K562 (cell line): ENCODE results near the gene SLC4A4.

Source experiments
- FOS ChIP-seq: IDR thresholded peaks from 3 replicates; pipeline ENCODE4 v1.6.1; 2011; ENCODE audit not compliant: insufficient read length; ENCODE audit errors: extremely low read depth
- HNRNPH1 ChIP-seq: fragments of 200-400 bp; formaldehyde crosslinking; optimal IDR thresholded peaks from 2 replicates; pipeline ENCODE3; 2017; ENCODE audit warnings: low read depth, mild to moderate bottlenecking, low read length, moderate library complexity
- PCBP2 ChIP-seq: fragments of 200-400 bp; formaldehyde crosslinking; IDR thresholded peaks from 2 replicates; pipeline ENCODE4 v1.6.1; 2018; ENCODE audit warnings: low read length, low read depth, mild to moderate bottlenecking, moderate library complexity; ENCODE audit not compliant: poor library complexity, severe bottlenecking
- PHF20 ChIP-seq: fragments of 450-650 bp; IDR thresholded peaks from 2 replicates; pipeline ENCODE4 v1.6.1; 2018; ENCODE audit not compliant: partially characterized antibody
- POLR2A ChIP-seq: fragments of 450-650 bp; conservative IDR thresholded peaks from 2 replicates; pipeline ENCODE4 v1.6.1; 2016
- SIN3A ChIP-seq, 2 experiments: fragments of 150-350 bp in 1 of 2; IDR thresholded peaks; 2 replicates each; pipeline ENCODE4 v1.6.1; 2011 to 2016; ENCODE audit warnings: borderline replicate concordance in 2 of 2, low read depth in 2 of 2, low read length in 2 of 2, mild to moderate bottlenecking in 2 of 2, moderate library complexity in 2 of 2; ENCODE audit not compliant: control insufficient read depth in 1 of 2
- SIX5 ChIP-seq, 2 experiments: IDR thresholded peaks; 2 replicates each; pipeline ENCODE4 v1.6.1; 2011; ENCODE audit warnings: low read length in 2 of 2, borderline replicate concordance in 1 of 2, low read depth in 1 of 2, mild to moderate bottlenecking in 1 of 2, moderate library complexity in 1 of 2; ENCODE audit not compliant: insufficient read depth in 1 of 2
- SMARCB1 ChIP-seq: IDR thresholded peaks from 2 replicates; pipeline ENCODE4 v1.6.1; 2011; ENCODE audit warnings: improper control_type of control experiment, low read depth; ENCODE audit not compliant: insufficient read length
- TBP ChIP-seq: optimal IDR thresholded peaks from 2 replicates; pipeline ENCODE3; 2011; ENCODE audit warnings: low read depth, low read length, improper control_type of control experiment
- ZNF408 ChIP-seq: fragments of 250-450 bp; sonication (Bioruptor Pico); IDR thresholded peaks from 2 replicates; pipeline ENCODE4 v1.4.0; 2020; ENCODE audit warnings: low read depth, mild to moderate bottlenecking, moderate library complexity

DNA sequence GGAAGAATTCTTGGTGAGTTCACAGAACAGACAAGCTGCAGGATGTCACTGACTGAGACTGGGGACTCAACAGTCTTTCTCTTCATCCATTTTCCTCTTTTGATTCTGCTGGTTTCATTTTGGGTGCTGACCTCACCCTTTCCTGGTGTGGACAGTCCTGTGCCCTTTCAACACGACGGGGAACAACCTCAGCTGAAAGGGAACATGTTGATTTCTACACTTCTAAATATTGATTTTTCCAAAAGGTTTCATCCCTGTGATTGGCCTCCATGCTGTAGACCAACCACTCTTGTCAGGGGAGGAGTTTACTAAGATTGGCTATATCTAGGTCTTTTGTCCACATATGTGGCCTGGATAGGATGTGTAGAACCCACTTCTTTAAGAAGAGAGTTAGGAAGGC, 91.8 kb downstream of the SLC4A4 start:
- TF ChIP-seq HNRNPH1 (no peak), ZNF408 (no peak), PHF20 (no peak), FOS (no peak), PCBP2 (no peak), TBP (no peak), POLR2A (no peak), SIN3A (IDR thresholded peaks at IDR 0.05; ENCODE audit: borderline replicate concordance in 2 of 2, control insufficient read depth in 1 of 2, low read depth in 2 of 2, low read length in 2 of 2) (no peak), SMARCB1 (no peak), SIX5 (IDR thresholded peaks at IDR 0.05; ENCODE audit: borderline replicate concordance in 1 of 2, insufficient read depth in 1 of 2, low read depth in 1 of 2, low read length in 2 of 2) (no peak)
